ENCODE results near the gene KCTD21. TPM values are rescaled to one million over a fixed set of nuclear protein-coding genes. Genes with fewer than 3 reads are reported as not detected.

The KCTD21 gene
- total and polyA plus RNA-seq, 2 of the 4 experiments (the other 2 are of a cell fraction) = 12.2 to 12.5 TPM

GRCh38 chr11:78166855-78167469 lies 21.5 kb downstream of the KCTD21 start:
- no peak overlapping the region for H3K4me2 ChIP-seq (ENCODE audit: low read depth, low read length)
- no peaks in the 10 kb centered on the region for H3K27me3 ChIP-seq (ENCODE audit: control insufficient read depth, insufficient read depth, low read length)
- H2BK120ac ChIP-seq (ENCODE audit: low read depth, low read length) = peak overlapping the region; percentile 80
- H3K4ac ChIP-seq (ENCODE audit: low read depth, low read length) = peak overlapping the region; percentile 82
- peak overlapping the region in 1 of 2 experiments; percentile 40; a peak in 2 of 4 replicates for H4K8ac ChIP-seq (ENCODE audit: low read depth in 2 of 2, low read length in 2 of 2)
- peaks cover 7% of the 10 kb centered on the region; the same call in 1 of the 2 replicates for H3K36me3 ChIP-seq (ENCODE audit: control insufficient read depth, insufficient read depth, low read length)
- H2AK5ac ChIP-seq (ENCODE audit: low read depth, low read length) = peak overlapping the region; percentile 70; the same call in 1 of the 2 replicates
- no peak overlapping the region for H3K27ac ChIP-seq (ENCODE audit: insufficient read depth, low read length)
- peaks cover 20% of the 10 kb centered on the region for H3K4me1 ChIP-seq (ENCODE audit: control insufficient read depth, insufficient read depth, low read length)
- ChIA-PET CTCF (no interaction called here), POLR2A (ENCODE audit: unreplicated experiment) (no interaction called here)
- intact Hi-C loops (cut with micrococcal nuclease) = no loop called here
- DNase-seq (no peak), ATAC-seq (ENCODE audit: low read depth) (no peak)
- peak overlapping the region; percentile 78 for H2AK9ac ChIP-seq (replicated peaks; ENCODE audit: low read depth, low read length, poor library complexity)
- dilution Hi-C loops (cut with HindIII; ENCODE audit: low sequenced_read_pairs, unreplicated experiment) = no loop called here
- no peak overlapping the region for H3K56ac ChIP-seq (ENCODE audit: extremely low read depth, insufficient read depth, low read length)
- H2BK15ac ChIP-seq (ENCODE audit: low read depth, low read length) = peak overlapping the region; percentile 48; the same call in 1 of the 3 replicates
- H4K5ac ChIP-seq (ENCODE audit: low read depth, low read length) = peak overlapping the region; percentile 32; the same call in 1 of the 2 replicates
- peak overlapping the region; percentile 63; the same call in 1 of the 2 replicates for H3K18ac ChIP-seq (ENCODE audit: low read depth, low read length)
- H3K14ac ChIP-seq (replicated peaks; ENCODE audit: low read depth, low read length) = peak overlapping the region; percentile 52; the same call in 1 of the 2 replicates
- no peak overlapping the region for H3K9ac ChIP-seq (ENCODE audit: low read depth, low read length)
- H3K9me1 ChIP-seq (ENCODE audit: insufficient read depth, low read length) = peaks cover 26% of the 10 kb centered on the region
- WGBS, 2 experiments (ENCODE audit: extremely low coverage in 2 of 2, insufficient read length in 1 of 2) = 90% methylated on average over 3 of the region's 6 CpGs; no CpG with 5 or more reads in 1 of the 2 experiments
- H2BK5ac ChIP-seq (ENCODE audit: low read depth, low read length, poor library complexity, severe bottlenecking) = no peak overlapping the region
- H3K4me3 ChIP-seq (ENCODE audit: insufficient read depth, low read depth, low read length) = no peak overlapping the region
- H4K20me1 ChIP-seq (ENCODE audit: insufficient read depth, low read length) = no peaks in the 10 kb centered on the region
- no peaks in the 10 kb centered on the region for H3K9me3 ChIP-seq (ENCODE audit: control insufficient read depth, insufficient read depth, low read length)
- no peak overlapping the region for H3K23ac ChIP-seq (ENCODE audit: low read depth, low read length)
- H2BK20ac ChIP-seq (ENCODE audit: low read depth, low read length) = peak overlapping the region; percentile 81; the same call in 1 of the 2 replicates
- in situ Hi-C loops (cut with MboI; ENCODE audit: low sequenced_read_pairs) = no loop called here
- BruUV-seq (replicated peaks) = no TSS peak
- H4K91ac ChIP-seq (ENCODE audit: insufficient read depth, low read depth, low read length) = peak overlapping the region; percentile 74
- H3K79me1 ChIP-seq (ENCODE audit: low read depth in 1 of 2, low read length in 2 of 2) = peaks cover 0 to 20% of the 10 kb centered on the region in 2 experiments; a peak in 2 of 4 replicates
- TF ChIP-seq RAD21 (IDR thresholded peaks at IDR 0.05; ENCODE audit: low read length) (no peak), MAZ (IDR thresholded peaks at IDR 0.05; ENCODE audit: borderline replicate concordance, low read depth, low read length) (no peak), POLR2A (IDR thresholded peaks at IDR 0.05; ENCODE audit: low read depth, low read length) (no peak), FOS (IDR thresholded peaks at IDR 0.05; ENCODE audit: low read depth, low read length) (no peak)
- TF ChIP-seq, protein P1, sequence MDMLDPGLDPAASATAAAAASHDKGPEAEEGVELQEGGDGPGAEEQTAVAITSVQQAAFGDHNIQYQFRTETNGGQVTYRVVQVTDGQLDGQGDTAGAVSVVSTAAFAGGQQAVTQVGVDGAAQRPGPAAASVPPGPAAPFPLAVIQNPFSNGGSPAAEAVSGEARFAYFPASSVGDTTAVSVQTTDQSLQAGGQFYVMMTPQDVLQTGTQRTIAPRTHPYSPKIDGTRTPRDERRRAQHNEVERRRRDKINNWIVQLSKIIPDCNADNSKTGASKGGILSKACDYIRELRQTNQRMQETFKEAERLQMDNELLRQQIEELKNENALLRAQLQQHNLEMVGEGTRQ (IDR thresholded peaks at IDR 0.05; ENCODE audit: low read depth, low read length) = no peak
- H2AFZ ChIP-seq (replicated peaks; ENCODE audit: low read length, poor library complexity) = peak overlapping the region; percentile 72
